ENCODE measurements around the gene FLYWCH1.
"Not testable (repeated sequence)": the region's sequence is repeated elsewhere in the genome, so short reads cannot be mapped to it uniquely, and the experiment has no call there.

FLYWCH1 gene

GRCh38 chr16:2925951-2926649, 14.4 kb downstream of the FLYWCH1 start:
- no peak for DNase-seq (ENCODE audit: low read depth)

- DNase-seq (ENCODE audit: low read depth), result no peak
Measured at GRCh38 chr16:2926650-2926999, 14.9 kb downstream of the FLYWCH1 start.

GRCh38 chr16:2927010-2927646, 15.4 kb downstream of the FLYWCH1 start:
- DNase-seq (ENCODE audit: low read depth), result peak; percentile 75

- DNase-seq (ENCODE audit: low read depth), result not testable (repeated sequence)
Measured at GRCh38 chr16:2928151-2928550, 16.4 kb downstream of the FLYWCH1 start.

GRCh38 chr16:2928796-2929195, 17.1 kb downstream of the FLYWCH1 start:
- DNase-seq (ENCODE audit: low read depth), result no peak

GRCh38 chr16:2929693-2930092, 18.0 kb downstream of the FLYWCH1 start:
- DNase-seq (ENCODE audit: low read depth), result no peak

GRCh38 chr16:2930236-2930635, 18.5 kb downstream of the FLYWCH1 start:
- DNase-seq (ENCODE audit: low read depth), result no peak

GRCh38 chr16:2931231-2931914, 19.6 kb downstream of the FLYWCH1 start:
- DNase-seq (ENCODE audit: low read depth), result not testable (repeated sequence)

- no peak for DNase-seq (ENCODE audit: low read depth)
Measured at GRCh38 chr16:2933136-2933535, 21.4 kb downstream of the FLYWCH1 start.

- no peak for DNase-seq (ENCODE audit: low read depth)
Measured at GRCh38 chr16:2933701-2934100, 22.0 kb downstream of the FLYWCH1 start.

- no peak for DNase-seq (ENCODE audit: low read depth)
Measured at GRCh38 chr16:2934450-2934849, 22.7 kb downstream of the FLYWCH1 start.

- no peak for DNase-seq (ENCODE audit: low read depth)
Measured at GRCh38 chr16:2936436-2937011, 24.8 kb downstream of the FLYWCH1 start.

- DNase-seq (ENCODE audit: low read depth), result no peak
Measured at GRCh38 chr16:2937170-2937569, 25.4 kb downstream of the FLYWCH1 start.

GRCh38 chr16:2938206-2938605, 26.5 kb downstream of the FLYWCH1 start:
- DNase-seq (ENCODE audit: low read depth), result no peak

- DNase-seq (ENCODE audit: low read depth), result no peak
Measured at GRCh38 chr16:2939968-2940367, 28.2 kb downstream of the FLYWCH1 start.

GRCh38 chr16:2942045-2942444, 30.3 kb downstream of the FLYWCH1 start:
- no peak for DNase-seq (ENCODE audit: low read depth)

- not testable (repeated sequence) for DNase-seq (ENCODE audit: low read depth)
Measured at GRCh38 chr16:2943716-2944115, 32.0 kb downstream of the FLYWCH1 start.

- DNase-seq (ENCODE audit: low read depth), result no peak
Measured at GRCh38 chr16:2946649-2947048, 34.9 kb downstream of the FLYWCH1 start.

- DNase-seq (ENCODE audit: low read depth), result no peak
Measured at GRCh38 chr16:2948807-2949704, 37.3 kb downstream of the FLYWCH1 start.

- no peak for DNase-seq (ENCODE audit: low read depth)
Measured at GRCh38 chr16:2949705-2950352, 38.1 kb downstream of the FLYWCH1 start.

- no peak for DNase-seq (ENCODE audit: low read depth)
Measured at GRCh38 chr16:2950353-2950724, 38.6 kb downstream of the FLYWCH1 start.
